Measurements from ENCODE around the gene CAVIN3.

DNA sequence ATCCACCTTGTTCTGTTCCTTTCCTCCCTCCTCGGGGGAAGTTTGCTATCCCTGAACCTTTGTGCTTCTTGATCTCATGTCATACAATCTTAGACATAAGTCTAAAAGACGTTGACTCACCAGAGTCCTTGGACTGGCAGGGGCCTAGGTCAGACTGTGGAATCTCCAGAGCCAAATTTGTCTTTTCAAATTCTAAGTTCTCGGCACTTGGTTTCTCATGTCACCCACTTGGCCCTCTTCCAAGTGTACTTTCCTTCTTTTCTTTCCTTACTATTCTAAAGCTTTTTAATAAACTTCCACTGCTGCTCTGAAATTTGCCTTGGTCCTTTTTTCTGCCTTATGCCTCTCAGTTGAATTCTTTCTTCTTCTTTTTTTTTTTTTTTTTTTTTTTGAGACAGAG is 39.9 kb upstream of the CAVIN3 start:
- TF ChIP-seq CTCF (conservative IDR thresholded peaks at IDR 0.05 in 1 of 2, IDR thresholded peaks at IDR 0.05 in 1 of 2; ENCODE audit: extremely low read depth in 1 of 2, insufficient read depth in 1 of 2, low read depth in 1 of 2, low read length in 2 of 2) = no peak
- TF ChIP-seq EZH2 (IDR thresholded peaks at IDR 0.05; ENCODE audit: borderline replicate concordance, low read length) = no peak

All from mammary epithelial cell (primary cell).